ENCODE results near the gene MMP24.

GRCh38 chr20:35319192-35319870 is 92.8 kb downstream of the MMP24 start:
- TF ChIP-seq TAF1 (conservative IDR thresholded peaks at IDR 0.05) (no peak), CTCF (IDR thresholded peaks at IDR 0.05; ENCODE audit: low read depth, low read length, missing input control) (no peak), RAD21 (IDR thresholded peaks at IDR 0.05) (no peak), SP1 (IDR thresholded peaks at IDR 0.05) (no peak)

All from liver (tissue), 3 donors.